Lower lobe of right lung (tissue), 2 donors: ENCODE data around the gene FARS2. TPM values are rescaled to one million over a fixed set of nuclear protein-coding genes. Genes with fewer than 3 reads are reported as not detected.

Experiments
- ATAC-seq, 2 donors: fragments of 200-7000 bp; cut with Tn5 transposase; one replicate each; pipeline ENCODE4 v1.9.1; 2020 to 2022; ENCODE audit warnings: mild to moderate bottlenecking in 2 of 2, moderate library complexity in 2 of 2
- DNase-seq: peaks from one replicate; pipeline ENCODE4 v3.0.0-alpha.2; 2020
- H3K27ac ChIP-seq: fragments of 200-600 bp; one replicate; pipeline ENCODE4 v1.8.0; 2022
- H3K27me3 ChIP-seq: fragments of 200-600 bp; one replicate; pipeline ENCODE4 v1.8.0; 2022; ENCODE audit warnings: low read depth
- H3K36me3 ChIP-seq: fragments of 200-600 bp; one replicate; pipeline ENCODE4 v1.8.0; 2022; ENCODE audit warnings: mild to moderate bottlenecking
- H3K4me1 ChIP-seq: fragments of 200-600 bp; one replicate; pipeline ENCODE4 v1.8.0; 2022
- H3K4me3 ChIP-seq: fragments of 200-600 bp; one replicate; pipeline ENCODE4 v1.8.0; 2022; ENCODE audit warnings: mild to moderate bottlenecking
- H3K9me3 ChIP-seq: fragments of 200-600 bp; one replicate; pipeline ENCODE4 v1.8.0; 2022
- intact Hi-C: fragments of 100-400 bp; cut with DNase I; formaldehyde crosslinking; loops from one replicate; pipeline ENCODE4 v1.11.0; 2022
- total RNA-seq: library from RNA; stranded (reverse); fragmentation: NEBNext Ultra II Directional; extraction: Animal tissue kit (Norgen Biotek cat#: 25700); gene quantifications from one replicate; pipeline ENCODE4 v1.2.1, GENCODE V29; 2021
- TF ChIP-seq, protein P1 (sequence below): fragments of 200-600 bp; IDR thresholded peaks from one replicate; pipeline ENCODE4 v1.8.0; 2022; ENCODE audit warnings: antibody characterized with exemption, mild to moderate bottlenecking
- donor health status: DM: no; HTN: yes; CAD: no; lungs with severe emphysema.

FARS2 gene
- total RNA-seq, 1 donor from 2014 or later: 17.0 TPM

DNA sequence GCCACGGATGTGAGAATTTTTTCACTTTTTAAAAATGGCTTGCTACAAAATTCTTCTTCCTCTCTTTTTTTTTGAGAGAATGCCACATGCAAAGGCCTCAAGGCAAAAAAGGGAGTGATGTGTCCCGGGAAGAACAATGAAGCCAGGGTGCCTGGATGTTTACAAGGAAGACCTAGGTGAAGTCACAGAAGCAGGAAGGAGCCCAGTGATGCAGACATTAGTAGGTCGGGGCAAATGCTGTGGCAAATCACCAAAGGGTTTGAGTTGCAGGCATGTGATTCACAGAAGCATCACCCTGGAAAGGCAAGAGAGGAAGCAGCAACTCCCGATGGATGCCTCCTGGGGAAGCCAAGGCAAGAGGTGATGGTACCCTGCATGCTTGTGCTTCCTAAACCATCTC is 46.8 kb downstream of the FARS2 start:
- DNase-seq: no peak
- Histone ChIP-seq H3K27me3 (no peaks in the 10 kb centered on the region), H3K4me1 (peaks cover 4% of the 10 kb centered on the region), H3K27ac (no peak overlapping the region), H3K36me3 (no peaks in the 10 kb centered on the region), H3K9me3 (no peaks in the 10 kb centered on the region), H3K4me3 (no peak overlapping the region)
- TF ChIP-seq, protein P1, sequence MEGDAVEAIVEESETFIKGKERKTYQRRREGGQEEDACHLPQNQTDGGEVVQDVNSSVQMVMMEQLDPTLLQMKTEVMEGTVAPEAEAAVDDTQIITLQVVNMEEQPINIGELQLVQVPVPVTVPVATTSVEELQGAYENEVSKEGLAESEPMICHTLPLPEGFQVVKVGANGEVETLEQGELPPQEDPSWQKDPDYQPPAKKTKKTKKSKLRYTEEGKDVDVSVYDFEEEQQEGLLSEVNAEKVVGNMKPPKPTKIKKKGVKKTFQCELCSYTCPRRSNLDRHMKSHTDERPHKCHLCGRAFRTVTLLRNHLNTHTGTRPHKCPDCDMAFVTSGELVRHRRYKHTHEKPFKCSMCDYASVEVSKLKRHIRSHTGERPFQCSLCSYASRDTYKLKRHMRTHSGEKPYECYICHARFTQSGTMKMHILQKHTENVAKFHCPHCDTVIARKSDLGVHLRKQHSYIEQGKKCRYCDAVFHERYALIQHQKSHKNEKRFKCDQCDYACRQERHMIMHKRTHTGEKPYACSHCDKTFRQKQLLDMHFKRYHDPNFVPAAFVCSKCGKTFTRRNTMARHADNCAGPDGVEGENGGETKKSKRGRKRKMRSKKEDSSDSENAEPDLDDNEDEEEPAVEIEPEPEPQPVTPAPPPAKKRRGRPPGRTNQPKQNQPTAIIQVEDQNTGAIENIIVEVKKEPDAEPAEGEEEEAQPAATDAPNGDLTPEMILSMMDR: no peak
- intact Hi-C loops: no loop called here
- no peak for ATAC-seq

DNA sequence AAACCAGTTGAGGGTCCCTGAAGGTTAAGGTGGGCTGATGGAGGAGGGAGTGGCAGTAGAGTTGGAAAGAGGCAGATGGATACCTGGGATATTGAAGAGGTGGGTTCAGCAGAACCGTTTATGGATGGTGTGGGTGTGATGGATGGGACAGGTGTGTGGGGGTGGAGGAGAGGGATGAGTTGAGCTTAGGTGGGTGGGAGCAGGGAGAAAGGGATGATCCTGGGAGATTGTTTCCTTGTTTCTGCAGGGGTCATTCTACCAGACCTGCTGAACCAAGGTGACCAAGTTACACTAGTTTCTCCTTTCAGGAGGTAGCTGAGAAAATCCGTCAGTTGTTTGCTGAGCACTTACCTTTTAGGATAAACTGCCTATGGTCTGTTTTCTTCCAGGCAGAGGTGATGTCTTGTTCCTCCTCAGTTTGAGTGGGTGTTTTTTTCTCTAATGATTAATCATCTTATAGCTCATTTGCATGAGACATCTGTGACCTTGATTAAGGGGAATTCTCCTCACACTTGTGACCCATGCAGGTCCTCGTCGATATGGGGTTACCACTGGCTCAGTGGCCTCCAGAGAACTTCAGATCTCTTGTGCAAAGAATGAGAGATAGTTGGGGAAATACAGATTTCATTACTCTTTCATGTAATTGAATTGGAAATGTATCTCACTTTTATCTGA is 53.0 kb downstream of the FARS2 start:
- intact Hi-C loops: no loop called here
- TF ChIP-seq, protein P1: no peak
- no peaks in the 10 kb centered on the region for H3K36me3 ChIP-seq
- no peak overlapping the region for H3K27ac ChIP-seq
- peaks cover under 1% of the 10 kb centered on the region for H3K9me3 ChIP-seq
- no peaks in the 10 kb centered on the region for H3K27me3 ChIP-seq
- ATAC-seq: no peak
- no peaks in the 10 kb centered on the region for H3K4me1 ChIP-seq
- no peak for DNase-seq
- no peak overlapping the region for H3K4me3 ChIP-seq

DNA sequence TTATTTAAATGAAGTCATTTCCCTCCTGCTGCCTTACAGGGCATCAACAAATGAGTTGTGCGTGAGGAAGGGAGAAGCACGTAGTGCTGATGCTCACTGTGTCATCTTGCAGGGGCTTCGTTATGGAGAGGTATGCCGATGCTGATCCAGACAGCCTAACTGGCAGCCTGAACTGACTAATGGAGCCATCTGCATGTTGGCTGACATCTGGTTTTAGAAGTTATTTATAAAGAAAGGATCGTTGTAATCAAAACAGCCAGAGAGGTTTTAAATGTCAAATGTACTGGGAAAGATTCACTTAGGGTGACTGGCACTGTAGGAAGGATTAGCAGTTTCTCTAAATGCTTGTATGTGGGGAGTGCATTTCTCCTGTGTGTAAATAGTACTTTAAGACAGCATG is 54.6 kb downstream of the FARS2 start:
- Histone ChIP-seq H3K9me3 (peaks cover 3% of the 10 kb centered on the region), H3K27me3 (no peaks in the 10 kb centered on the region), H3K36me3 (no peaks in the 10 kb centered on the region), H3K4me1 (no peaks in the 10 kb centered on the region), H3K27ac (no peak overlapping the region), H3K4me3 (no peak overlapping the region)
- DNase-seq: no peak
- ATAC-seq: no peak
- intact Hi-C loops: no loop called here
- TF ChIP-seq, protein P1: no peak

DNA sequence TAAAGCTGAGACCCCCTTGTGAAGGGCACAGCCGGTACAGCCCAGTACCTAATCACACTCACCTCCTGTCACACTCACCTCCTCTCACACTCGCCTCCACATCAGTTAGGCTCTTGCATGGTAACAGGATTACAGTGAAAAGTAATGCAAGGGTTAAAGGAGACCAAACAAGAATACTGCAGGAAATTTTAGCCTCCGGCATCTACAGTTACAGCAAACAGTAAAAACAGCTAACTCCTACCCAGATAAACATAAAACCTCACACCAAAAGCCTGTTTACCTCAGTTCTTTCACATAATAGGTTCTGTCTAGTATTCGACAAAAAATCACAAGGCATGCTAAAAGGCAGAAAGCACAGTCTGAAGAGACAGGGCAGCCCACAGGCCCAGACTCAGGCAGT is 55.6 kb downstream of the FARS2 start:
- no peaks in the 10 kb centered on the region for H3K36me3 ChIP-seq
- H3K27ac ChIP-seq: no peak overlapping the region

DNA sequence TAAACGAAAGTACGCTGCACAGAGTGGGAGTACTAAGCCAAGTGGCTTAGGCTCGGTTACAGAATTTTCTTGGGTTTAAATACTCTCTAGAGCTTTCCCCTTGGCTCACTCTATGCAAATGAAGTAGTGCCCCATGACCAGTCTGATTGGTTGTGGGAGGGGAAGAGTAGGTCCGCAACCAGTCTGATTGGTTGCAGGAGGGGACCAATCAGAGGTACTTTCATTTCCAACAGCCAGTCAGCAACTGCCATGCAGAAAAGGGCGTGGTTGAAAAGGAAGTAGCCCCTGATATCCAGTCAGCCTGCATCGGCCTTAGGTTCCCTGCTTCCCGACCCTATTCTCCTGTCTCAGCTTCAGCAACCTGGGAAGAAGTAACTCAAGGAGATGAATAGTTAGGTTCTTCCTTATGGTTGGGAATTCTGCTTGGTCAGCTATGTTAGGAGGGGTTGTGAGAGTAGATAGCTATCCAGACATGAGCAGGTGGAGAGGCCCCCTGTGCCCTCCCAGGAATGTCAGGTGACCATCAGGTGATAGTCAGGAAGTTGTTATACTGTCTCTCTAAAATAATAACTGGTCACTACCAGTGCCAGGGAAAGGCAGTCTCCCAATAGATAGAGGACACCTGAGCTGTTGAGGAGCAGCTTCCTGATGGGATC is 57.4 kb downstream of the FARS2 start:
- intact Hi-C loops: no loop called here

More for the DNA sequence above, 55.6 kb downstream of the FARS2 start:
- Histone ChIP-seq H3K27me3 (no peaks in the 10 kb centered on the region), H3K4me1 (no peaks in the 10 kb centered on the region), H3K4me3 (no peak overlapping the region), H3K9me3 (peaks cover 3% of the 10 kb centered on the region)
- DNase-seq: no peak
- TF ChIP-seq, protein P1: no peak
- ATAC-seq: no peak
- intact Hi-C loops: no loop called here

More for the DNA sequence above, 57.4 kb downstream of the FARS2 start:
- Histone ChIP-seq H3K4me1 (no peaks in the 10 kb centered on the region), H3K4me3 (no peak overlapping the region), H3K27me3 (no peaks in the 10 kb centered on the region), H3K9me3 (peaks cover 7% of the 10 kb centered on the region), H3K36me3 (no peaks in the 10 kb centered on the region), H3K27ac (no peak overlapping the region)
- TF ChIP-seq, protein P1: no peak
- ATAC-seq (no peak), DNase-seq (no peak)
